Lung (tissue), 12 donors: ENCODE data around the gene MYO16. TPM values are rescaled to one million over a fixed set of nuclear protein-coding genes. Genes with fewer than 3 reads are reported as not detected.
A peak's percentile ranks its signal among the peaks of the same experiment; 100 is the strongest.
"Not testable (repeated sequence)": the region's sequence is repeated elsewhere in the genome, so short reads cannot be mapped to it uniquely, and the experiment has no call there.

Experiments
- ATAC-seq: fragments of 200-7000 bp; cut with Tn5 transposase; one replicate; pipeline ENCODE4 v1.9.1; 2020; ENCODE audit warnings: moderate number of reproducible peaks; ENCODE audit not compliant: insufficient read depth, low FRiP score
- DNase-seq, 3 donors: peaks; one replicate each; pipeline ENCODE4 v3.0.0-alpha.2; 2013 to 2017
- H3K27ac ChIP-seq, 2 donors: one replicate each; pipeline ENCODE4 v1.5.1; 2013; ENCODE audit warnings: mild to moderate bottlenecking in 2 of 2, moderate library complexity in 2 of 2, control low read depth in 1 of 2, inconsistent platforms in 1 of 2, low read depth in 1 of 2, low read length in 1 of 2
- H3K27me3 ChIP-seq, 3 donors: one replicate each; pipeline ENCODE4 v1.5.1; 2013; ENCODE audit warnings: low read length in 2 of 3; ENCODE audit not compliant: control insufficient read depth in 3 of 3, insufficient read depth in 3 of 3
- H3K36me3 ChIP-seq, 4 donors: one replicate each; pipeline ENCODE4 v1.5.1; 2013; ENCODE audit warnings: low read length in 4 of 4, mild to moderate bottlenecking in 1 of 4, moderate library complexity in 1 of 4; ENCODE audit not compliant: control insufficient read depth in 4 of 4, insufficient read depth in 4 of 4
- H3K4me1 ChIP-seq, 5 donors: one replicate each; pipeline ENCODE4 v1.5.1; 2013; ENCODE audit warnings: low read length in 5 of 5, mild to moderate bottlenecking in 2 of 5, moderate library complexity in 1 of 5; ENCODE audit not compliant: control insufficient read depth in 5 of 5, insufficient read depth in 5 of 5
- H3K4me3 ChIP-seq: one replicate; pipeline ENCODE4 v1.5.1; 2013; ENCODE audit warnings: mild to moderate bottlenecking, control low read depth, moderate library complexity
- H3K9ac ChIP-seq, 2 donors: one replicate each; pipeline ENCODE4 v1.5.1; 2013; ENCODE audit warnings: low read length in 2 of 2, control low read depth in 1 of 2; ENCODE audit not compliant: insufficient read depth in 1 of 2
- H3K9me3 ChIP-seq, 4 donors: one replicate each; pipeline ENCODE4 v1.5.1; 2013; ENCODE audit warnings: low read length in 3 of 4, mild to moderate bottlenecking in 1 of 4, moderate library complexity in 1 of 4; ENCODE audit not compliant: control insufficient read depth in 4 of 4, insufficient read depth in 3 of 4
- CTCF ChIP-seq: IDR thresholded peaks from 2 replicates; pipeline ENCODE4 v1.5.1; 2012; ENCODE audit warnings: mild to moderate bottlenecking; ENCODE audit errors: control extremely low read depth, extremely low read depth
- WGBS, 2 donors: extraction: QIAGEN DNeasy Blood & Tissue Kit; methylation state at CpG; one replicate each; pipeline ENCODE4 v1.1.7; 2013; 5-methylcytosine and 5-hydroxymethylcytosine counted together
- polyA plus RNA-seq, 2 donors: library from polyadenylated mRNA; stranded (reverse); fragments of 200-250 nt; gene quantifications; one replicate each; pipeline ENCODE4 v1.2.1, GENCODE V29; 2013
- total RNA-seq, 2 donors: library from RNA; depleted of rRNA in 1 of 2; stranded (reverse); fragments of >200 nt in 1 of 2; gene quantifications; one replicate each; pipeline ENCODE4 v1.2.1, GENCODE V29; 2014 to 2021
- donor health status: control.
- donor health status: control.
- donor health status: Bipolar disorder and iron deficiency.
- donor health status: healthy.
- donor health status: DM: yes; HTN: yes; CAD: no.

The MYO16 gene
- total and polyA plus RNA-seq, 4 donors, result 0.12 to 13.8 (median 0.88) TPM

GRCh38 chr13:108984251-108984920 lies 355.0 kb downstream of the MYO16 start:
- WGBS, 2 donors, result 91 to 94% methylated on average over 7 of the region's 7 CpGs
- Histone ChIP-seq H3K9ac (no peak overlapping the region), H3K27me3 (no peaks in the 10 kb centered on the region), H3K9me3 (peaks cover 0 to 2% (median 0%) of the 10 kb centered on the region in 4 donors), H3K4me3 (no peak overlapping the region), H3K4me1 (peaks cover 0 to 9% (median 0%) of the 10 kb centered on the region in 5 donors), H3K27ac (no peak overlapping the region), H3K36me3 (no peaks in the 10 kb centered on the region)
- ATAC-seq (no peak), DNase-seq (no peak)
- TF ChIP-seq CTCF, result no peak

- Histone ChIP-seq H3K9me3 (peaks cover 0 to 2% (median 0%) of the 10 kb centered on the region in 4 donors), H3K27ac (no peak overlapping the region), H3K4me1 (peaks cover 0 to 6% (median 0%) of the 10 kb centered on the region in 5 donors), H3K36me3 (no peaks in the 10 kb centered on the region), H3K27me3 (no peaks in the 10 kb centered on the region), H3K9ac (no peak overlapping the region), H3K4me3 (no peak overlapping the region)
- DNase-seq (no peak), ATAC-seq (no peak)
- WGBS, 2 donors, result 88 to 93% methylated on average over 10 of the region's 10 CpGs
- TF ChIP-seq CTCF, result no peak
Measured at GRCh38 chr13:108985166-108985565, 355.8 kb downstream of the MYO16 start.

- H3K9ac ChIP-seq, result no peak overlapping the region
- no peaks in the 10 kb centered on the region for H3K27me3 ChIP-seq
- H3K9me3 ChIP-seq, result peaks cover 0 to 2% (median 0%) of the 10 kb centered on the region in 4 donors
- no peak for TF ChIP-seq CTCF
- H3K4me1 ChIP-seq, result no peaks in the 10 kb centered on the region
- H3K36me3 ChIP-seq, result no peaks in the 10 kb centered on the region
- ATAC-seq (no peak), DNase-seq (peak in 1 of 3 donors; percentile 13)
- WGBS, 2 donors, result 59 to 80% methylated on average over 4 of the region's 4 CpGs
- H3K27ac ChIP-seq, result no peak overlapping the region
- H3K4me3 ChIP-seq, result no peak overlapping the region
Measured at GRCh38 chr13:108987517-108987916, 358.1 kb downstream of the MYO16 start.

GRCh38 chr13:108987944-108988343 lies 358.5 kb downstream of the MYO16 start:
- TF ChIP-seq CTCF, result no peak
- no peak overlapping the region for H3K27ac ChIP-seq
- ATAC-seq (no peak), DNase-seq (no peak)
- H3K4me1 ChIP-seq, result no peaks in the 10 kb centered on the region
- H3K9me3 ChIP-seq, result peaks cover 0 to 2% (median 0%) of the 10 kb centered on the region in 4 donors
- 80 to 82% methylated on average over 5 of the region's 5 CpGs for WGBS, 2 donors
- no peak overlapping the region for H3K9ac ChIP-seq
- H3K4me3 ChIP-seq, result no peak overlapping the region
- H3K36me3 ChIP-seq, result no peaks in the 10 kb centered on the region
- H3K27me3 ChIP-seq, result no peaks in the 10 kb centered on the region

- H3K9ac ChIP-seq, H3K27ac ChIP-seq, ATAC-seq, H3K9me3 ChIP-seq, DNase-seq, H3K27me3 ChIP-seq, H3K4me1 ChIP-seq, H3K4me3 ChIP-seq, H3K36me3 ChIP-seq: not testable (repeated sequence)
- WGBS, 2 donors, result 78 to 82% methylated on average over 3 of the region's 3 CpGs
Measured at GRCh38 chr13:108991416-108991815, 362.0 kb downstream of the MYO16 start.
